Neuronal stem cell (in vitro differentiated cells): ENCODE results near the gene SAMD9.
"Not testable (repeated sequence)": the region's sequence is repeated elsewhere in the genome, so short reads cannot be mapped to it uniquely, and the experiment has no call there.

ENCODE experiments used
- DNase-seq: peaks from one replicate; pipeline ENCODE4 v3.0.0-alpha.2; 2013; ENCODE audit warnings: low spot score
- H2AFZ ChIP-seq: one replicate; pipeline ENCODE4 v1.6.1; 2013; ENCODE audit warnings: mild to moderate bottlenecking, low read length, inconsistent platforms
- H2AK5ac ChIP-seq: 2 replicates; pipeline ENCODE4 v1.6.1; 2013; ENCODE audit warnings: low read depth, mild to moderate bottlenecking, inconsistent platforms, low read length, moderate library complexity, mixed read lengths
- H2BK120ac ChIP-seq: 2 replicates; pipeline ENCODE4 v1.6.1; 2013; ENCODE audit warnings: low read depth, mild to moderate bottlenecking, inconsistent platforms, low read length, moderate library complexity, mixed read lengths
- H2BK12ac ChIP-seq: one replicate; pipeline ENCODE4 v1.6.1; 2013; ENCODE audit warnings: low read length, inconsistent platforms
- H2BK15ac ChIP-seq: 2 replicates; pipeline ENCODE4 v1.6.1; 2013; ENCODE audit warnings: mild to moderate bottlenecking, low read length, inconsistent platforms, mixed read lengths
- H2BK5ac ChIP-seq: one replicate; pipeline ENCODE4 v1.6.1; 2013; ENCODE audit warnings: inconsistent platforms, mild to moderate bottlenecking, low read length, moderate library complexity
- H3K14ac ChIP-seq: one replicate; pipeline ENCODE4 v1.6.1; 2013; ENCODE audit warnings: low read length, inconsistent platforms
- H3K18ac ChIP-seq: 2 replicates; pipeline ENCODE4 v1.6.1; 2013; ENCODE audit warnings: low read length, inconsistent platforms
- H3K23ac ChIP-seq: 2 replicates; pipeline ENCODE4 v1.6.1; 2013; ENCODE audit warnings: low read depth, mild to moderate bottlenecking, mixed read lengths, low read length, inconsistent platforms; ENCODE audit not compliant: poor library complexity
- H3K27ac ChIP-seq: replicated peaks from 3 replicates; pipeline ENCODE4 v1.5.1; 2013; ENCODE audit warnings: low read length, inconsistent platforms
- H3K27me3 ChIP-seq, 3 experiments: 2 replicates each; pipeline ENCODE4 v1.6.1; 2013; ENCODE audit warnings: low read length in 3 of 3, mild to moderate bottlenecking in 2 of 3, inconsistent platforms in 1 of 3, low read depth in 1 of 3, mixed read lengths in 1 of 3, moderate library complexity in 1 of 3; ENCODE audit not compliant: control insufficient read depth in 3 of 3, insufficient read depth in 3 of 3
- H3K36me3 ChIP-seq, 2 donors: replicated peaks in 1 of 2; 2 replicates each; pipeline ENCODE4 v1.6.1; 2013; ENCODE audit warnings: low read length in 2 of 2; ENCODE audit not compliant: control insufficient read depth in 2 of 2, insufficient read depth in 2 of 2
- H3K4ac ChIP-seq: 2 replicates; pipeline ENCODE4 v1.6.1; 2013; ENCODE audit warnings: inconsistent platforms, mild to moderate bottlenecking, low read length, moderate library complexity
- H3K4me1 ChIP-seq, 2 donors: 1 replicate in 1 of 2; 2 replicates in 1 of 2; pipeline ENCODE4 v1.6.1; 2013; ENCODE audit warnings: low read length in 2 of 2, low read depth in 1 of 2; ENCODE audit not compliant: control insufficient read depth in 2 of 2, insufficient read depth in 1 of 2
- H3K4me2 ChIP-seq: one replicate; pipeline ENCODE4 v1.6.1; 2013; ENCODE audit warnings: mild to moderate bottlenecking, low read length, inconsistent platforms; ENCODE audit not compliant: insufficient read depth, poor library complexity, severe bottlenecking
- H3K4me3 ChIP-seq, 2 donors: 2 replicates each; pipeline ENCODE4 v1.5.1; 2013; ENCODE audit warnings: low read length in 2 of 2, mild to moderate bottlenecking in 2 of 2, inconsistent platforms in 1 of 2, moderate library complexity in 1 of 2
- H3K79me1 ChIP-seq: one replicate; pipeline ENCODE4 v1.6.1; 2013; ENCODE audit warnings: low read depth, mild to moderate bottlenecking, inconsistent platforms, low read length, moderate library complexity
- H3K9ac ChIP-seq: one replicate; pipeline ENCODE4 v1.6.1; 2013; ENCODE audit warnings: mild to moderate bottlenecking, low read depth, low read length, inconsistent platforms; ENCODE audit not compliant: poor library complexity
- H3K9me3 ChIP-seq, 2 donors: replicated peaks in 1 of 2; 2 replicates each; pipeline versions ENCODE3 to v1.6.1; 2013; ENCODE audit warnings: low read length in 2 of 2, mild to moderate bottlenecking in 2 of 2, inconsistent platforms in 1 of 2, low read depth in 1 of 2, mixed read lengths in 1 of 2, moderate library complexity in 1 of 2; ENCODE audit not compliant: control insufficient read depth in 2 of 2, insufficient read depth in 1 of 2
- H4K8ac ChIP-seq: one replicate; pipeline ENCODE4 v1.6.1; 2013; ENCODE audit warnings: low read depth, mild to moderate bottlenecking, inconsistent platforms, low read length, moderate library complexity
- H4K91ac ChIP-seq: one replicate; pipeline ENCODE4 v1.6.1; 2013; ENCODE audit warnings: low read length, low read depth, mild to moderate bottlenecking, inconsistent platforms; ENCODE audit not compliant: poor library complexity
- WGBS, 2 donors: extraction: QIAGEN DNeasy Blood & Tissue Kit; methylation state at CpG; one replicate each; pipeline ENCODE4 v1.1.7; 2013; ENCODE audit warnings: missing lambda C conversion rate in 2 of 2, mixed read lengths in 1 of 2; ENCODE audit not compliant: insufficient read length in 2 of 2, insufficient replicate concordance in 1 of 2; ENCODE audit errors: extremely low coverage in 2 of 2; 5-methylcytosine and 5-hydroxymethylcytosine counted together

SAMD9 gene

DNA sequence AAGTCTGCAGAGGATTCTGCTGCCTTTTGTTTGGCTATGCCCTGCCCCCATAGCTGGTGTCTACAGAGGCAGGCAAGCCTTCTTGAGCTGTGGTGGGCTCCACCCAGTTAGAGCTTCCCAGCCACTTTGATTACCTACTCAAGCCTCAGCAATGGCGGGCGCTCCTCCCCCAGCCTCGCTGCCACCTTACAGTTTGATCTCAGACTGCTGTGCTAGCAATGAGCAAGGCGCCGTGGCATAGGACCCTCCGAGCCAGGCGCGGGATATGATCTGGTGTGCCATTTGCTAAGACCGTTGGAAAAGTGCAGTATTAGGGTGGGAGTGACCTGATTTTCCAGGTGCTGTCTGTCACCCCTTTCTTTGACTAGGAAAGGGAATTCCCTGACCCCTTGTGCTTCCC lies 44.4 kb downstream of the SAMD9 start:
- H4K8ac ChIP-seq, H3K9ac ChIP-seq, H3K36me3 ChIP-seq, H2AFZ ChIP-seq, H3K18ac ChIP-seq, H3K4me1 ChIP-seq, H3K27me3 ChIP-seq, H2BK120ac ChIP-seq, H3K23ac ChIP-seq, H3K4me2 ChIP-seq, H3K9me3 ChIP-seq, H2BK5ac ChIP-seq, DNase-seq, H4K91ac ChIP-seq, H3K14ac ChIP-seq, H3K79me1 ChIP-seq, H2BK15ac ChIP-seq, H3K4ac ChIP-seq, H2AK5ac ChIP-seq, H2BK12ac ChIP-seq, H3K4me3 ChIP-seq, H3K27ac ChIP-seq: not testable (repeated sequence)
- no CpG with 5 or more reads among the region's 9 CpGs for WGBS, 2 donors

DNA sequence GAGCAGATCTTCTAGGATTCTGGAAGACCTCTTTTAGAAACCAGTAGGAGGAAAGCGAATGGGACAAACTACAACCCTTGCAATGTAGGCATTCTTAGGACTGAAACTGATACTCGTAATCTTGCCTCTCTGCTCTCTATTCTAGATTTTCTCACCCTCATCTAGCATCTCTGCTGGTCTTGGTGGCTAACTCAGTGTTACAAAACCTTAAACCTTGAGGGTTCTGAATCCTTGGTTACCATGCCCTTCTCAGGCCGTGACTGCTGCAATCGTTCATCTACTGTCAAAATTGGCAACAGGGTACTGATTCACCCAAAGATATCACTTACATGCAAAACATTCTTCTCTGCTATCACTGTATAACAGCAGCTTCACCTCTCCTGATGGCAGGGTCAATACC lies 55.2 kb downstream of the SAMD9 start:
- Histone ChIP-seq H3K4me1 (no peaks in the 10 kb centered on the region), H3K18ac (no peak overlapping the region), H3K27ac (no peak overlapping the region), H3K23ac (no peak overlapping the region), H3K14ac (no peak overlapping the region), H3K79me1 (no peaks in the 10 kb centered on the region), H2AFZ (no peak overlapping the region), H4K91ac (no peak overlapping the region), H3K4me2 (no peak overlapping the region), H3K4ac (no peak overlapping the region), H2BK15ac (no peak overlapping the region), H2AK5ac (no peak overlapping the region), H3K9ac (no peak overlapping the region), H3K36me3 (no peaks in the 10 kb centered on the region), H2BK120ac (no peak overlapping the region), H3K27me3 (no peaks in the 10 kb centered on the region), H3K9me3 (no peaks in the 10 kb centered on the region), H2BK5ac (no peak overlapping the region), H3K4me3 (no peak overlapping the region), H2BK12ac (no peak overlapping the region), H4K8ac (no peak overlapping the region)
- WGBS, 2 donors, result no CpG with 5 or more reads among the region's 4 CpGs
- DNase-seq, result no peak

- Histone ChIP-seq H3K4me3 (no peak overlapping the region), H2AFZ (no peak overlapping the region), H3K4ac (no peak overlapping the region), H3K18ac (no peak overlapping the region), H3K9me3 (no peaks in the 10 kb centered on the region), H3K9ac (no peak overlapping the region), H3K4me2 (no peak overlapping the region), H4K91ac (no peak overlapping the region), H3K4me1 (no peaks in the 10 kb centered on the region), H2BK12ac (no peak overlapping the region), H3K23ac (no peak overlapping the region), H3K79me1 (no peaks in the 10 kb centered on the region), H4K8ac (no peak overlapping the region), H2BK120ac (no peak overlapping the region), H2BK15ac (no peak overlapping the region), H3K36me3 (no peaks in the 10 kb centered on the region), H3K27ac (no peak overlapping the region), H3K14ac (no peak overlapping the region), H2BK5ac (no peak overlapping the region), H2AK5ac (no peak overlapping the region), H3K27me3 (no peaks in the 10 kb centered on the region)
- DNase-seq, result no peak
- WGBS, 2 donors, result no CpG with 5 or more reads among the region's 5 CpGs
These were observed 56.9 kb downstream of the SAMD9 start for GRCh38 chr7:93060865-93061264.

- DNase-seq, result no peak
- Histone ChIP-seq H3K23ac (no peak overlapping the region), H3K79me1 (no peaks in the 10 kb centered on the region)
These were observed 57.8 kb downstream of the SAMD9 start for GRCh38 chr7:93060025-93060424.

More at GRCh38 chr7:93060025-93060424, 57.8 kb downstream of the SAMD9 start:
- Histone ChIP-seq H3K27me3 (no peaks in the 10 kb centered on the region), H3K4me1 (no peaks in the 10 kb centered on the region), H2BK120ac (no peak overlapping the region), H2BK5ac (no peak overlapping the region), H3K4me2 (no peak overlapping the region), H2BK15ac (no peak overlapping the region), H3K4me3 (no peak overlapping the region), H2AFZ (no peak overlapping the region), H4K8ac (no peak overlapping the region), H3K9ac (no peak overlapping the region), H2BK12ac (no peak overlapping the region), H3K9me3 (no peaks in the 10 kb centered on the region), H3K27ac (no peak overlapping the region), H2AK5ac (no peak overlapping the region), H3K18ac (no peak overlapping the region), H3K14ac (no peak overlapping the region), H3K4ac (no peak overlapping the region), H4K91ac (no peak overlapping the region), H3K36me3 (no peaks in the 10 kb centered on the region)
- no CpG with 5 or more reads among the region's 6 CpGs for WGBS, 2 donors
